CD4-positive, alpha-beta T cell (primary cell): ENCODE results near the gene PAX2. TPM values are rescaled to one million over a fixed set of nuclear protein-coding genes. Genes with fewer than 3 reads are reported as not detected.

Experiments used
- ATAC-seq: fragments of 200-7000 bp; cut with Tn5 transposase; one replicate; pipeline ENCODE4 v1.10.0; 2022; ENCODE audit warnings: mild to moderate bottlenecking; ENCODE audit not compliant: poor library complexity
- CTCF ChIA-PET: fragments of 350-600 bp; sonication (Branson Sonifier 250); formaldehyde crosslinking; loops from one replicate; lab custom pipeline; 2021; ENCODE audit warnings: antibody characterized with exemption, inconsistent platforms; lab: Charles Lee
- POLR2A ChIA-PET: fragments of 350-600 bp; sonication (Branson Sonifier 250); formaldehyde crosslinking; loops from one replicate; lab custom pipeline; 2021; ENCODE audit warnings: antibody characterized with exemption, inconsistent platforms; lab: Charles Lee
- DNase-seq, 14 experiments: peaks; one replicate each; pipeline ENCODE4 v3.0.0-alpha.2; 2013 to 2020; ENCODE audit warnings: mixed read lengths in 2 of 14
- H3K27ac ChIP-seq, 2 donors: one replicate each; pipeline versions ENCODE4 v1.5.1 to v1.7.0; 2013; ENCODE audit warnings: low read length in 2 of 2, low read depth in 1 of 2, mild to moderate bottlenecking in 1 of 2
- H3K27me3 ChIP-seq, 2 experiments: 1 replicate in 1 of 2; 2 replicates in 1 of 2; pipeline versions ENCODE4 v1.6.1 to v1.7.0; 2013; ENCODE audit warnings: low read length in 2 of 2, control low read depth in 1 of 2, mild to moderate bottlenecking in 1 of 2, moderate library complexity in 1 of 2; ENCODE audit not compliant: insufficient read depth in 2 of 2, control insufficient read depth in 1 of 2
- H3K36me3 ChIP-seq: one replicate; pipeline ENCODE4 v1.6.1; 2013; ENCODE audit warnings: low read length, control low read depth; ENCODE audit not compliant: insufficient read depth
- H3K4me1 ChIP-seq: one replicate; pipeline ENCODE4 v1.6.1; 2013; ENCODE audit warnings: low read length, control low read depth; ENCODE audit not compliant: insufficient read depth
- H3K4me3 ChIP-seq: one replicate; pipeline ENCODE4 v1.5.1; 2013; ENCODE audit warnings: mild to moderate bottlenecking, low read length, moderate library complexity
- H3K9me3 ChIP-seq, 2 experiments: 1 replicate in 1 of 2; 2 replicates in 1 of 2; pipeline versions ENCODE4 v1.6.1 to v1.7.0; 2013; ENCODE audit warnings: low read length in 2 of 2, mild to moderate bottlenecking in 2 of 2, control low read depth in 1 of 2, moderate library complexity in 1 of 2; ENCODE audit not compliant: control insufficient read depth in 1 of 2, insufficient read depth in 1 of 2
- H3K27ac Mint-ChIP-seq: one replicate; pipeline ENCODE4 v1.8.0; 2020; ENCODE audit warnings: mixed read lengths
- H3K27me3 Mint-ChIP-seq: one replicate; pipeline ENCODE4 v1.8.0; 2021; ENCODE audit warnings: mixed read lengths
- H3K36me3 Mint-ChIP-seq: one replicate; pipeline ENCODE4 v1.8.0; 2021; ENCODE audit warnings: low read depth, mixed read lengths
- H3K4me1 Mint-ChIP-seq: one replicate; pipeline ENCODE4 v1.8.0; 2021; ENCODE audit warnings: low read depth, mixed read lengths
- H3K4me3 Mint-ChIP-seq: one replicate; pipeline ENCODE4 v1.8.0; 2020; ENCODE audit warnings: mild to moderate bottlenecking, mixed read lengths
- H3K9me3 Mint-ChIP-seq: one replicate; pipeline ENCODE4 v1.8.0; 2020; ENCODE audit warnings: mixed read lengths
- intact Hi-C, 2 experiments: fragments of 100-400 bp; cut with DNase I in 1 of 2; cut with micrococcal nuclease in 1 of 2; formaldehyde crosslinking; loops; one replicate each; pipeline versions ENCODE4 v1.15.1 to v1.9.0; 2023 to 2025; cut with DNase I, micrococcal nuclease
- total RNA-seq, 174 experiments: library from RNA in 2 of 174; stranded (reverse) in 2 of 174; gene quantifications; one replicate each; pipeline ENCODE4 v1.2.3 and lab custom pipeline; 2021 to 2026
- TF ChIP-seq, protein P1 (sequence below): fragments of 200-600 bp; IDR thresholded peaks from one replicate; pipeline ENCODE4 v1.8.0; 2022; ENCODE audit warnings: antibody characterized with exemption, mild to moderate bottlenecking

The PAX2 gene
- total RNA-seq, 2 experiments from 2014 or later: not detected

DNA sequence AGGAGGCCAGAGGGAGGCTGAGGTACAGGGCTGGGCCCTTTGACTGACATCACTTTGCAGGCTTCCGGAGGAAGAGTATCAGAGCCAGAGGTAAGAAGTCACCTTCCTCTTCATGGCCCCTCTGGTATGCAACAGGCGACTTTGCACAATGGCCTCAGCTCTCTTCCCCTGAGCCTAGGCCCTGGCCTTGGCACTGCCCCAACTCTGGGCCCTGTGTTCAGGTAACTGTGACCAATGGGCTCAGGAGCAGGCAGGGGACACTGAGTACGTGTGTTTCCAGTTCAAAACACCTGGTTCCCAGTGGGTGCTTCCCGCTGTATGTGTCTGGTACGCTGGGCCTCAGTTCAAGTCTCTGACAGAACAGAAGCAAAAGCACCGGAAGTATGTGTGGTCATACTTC, 12.1 kb upstream of the PAX2 start:
- TF ChIP-seq, protein P1, sequence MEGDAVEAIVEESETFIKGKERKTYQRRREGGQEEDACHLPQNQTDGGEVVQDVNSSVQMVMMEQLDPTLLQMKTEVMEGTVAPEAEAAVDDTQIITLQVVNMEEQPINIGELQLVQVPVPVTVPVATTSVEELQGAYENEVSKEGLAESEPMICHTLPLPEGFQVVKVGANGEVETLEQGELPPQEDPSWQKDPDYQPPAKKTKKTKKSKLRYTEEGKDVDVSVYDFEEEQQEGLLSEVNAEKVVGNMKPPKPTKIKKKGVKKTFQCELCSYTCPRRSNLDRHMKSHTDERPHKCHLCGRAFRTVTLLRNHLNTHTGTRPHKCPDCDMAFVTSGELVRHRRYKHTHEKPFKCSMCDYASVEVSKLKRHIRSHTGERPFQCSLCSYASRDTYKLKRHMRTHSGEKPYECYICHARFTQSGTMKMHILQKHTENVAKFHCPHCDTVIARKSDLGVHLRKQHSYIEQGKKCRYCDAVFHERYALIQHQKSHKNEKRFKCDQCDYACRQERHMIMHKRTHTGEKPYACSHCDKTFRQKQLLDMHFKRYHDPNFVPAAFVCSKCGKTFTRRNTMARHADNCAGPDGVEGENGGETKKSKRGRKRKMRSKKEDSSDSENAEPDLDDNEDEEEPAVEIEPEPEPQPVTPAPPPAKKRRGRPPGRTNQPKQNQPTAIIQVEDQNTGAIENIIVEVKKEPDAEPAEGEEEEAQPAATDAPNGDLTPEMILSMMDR: no peak
- Histone ChIP-seq H3K4me3 (no peak overlapping the region), H3K4me1 (peaks cover 42% of the 10 kb centered on the region), H3K36me3 (no peaks in the 10 kb centered on the region), H3K9me3 (peaks cover 0 to 23% of the 10 kb centered on the region in 2 experiments), H3K27me3 (peaks cover 74 to 96% of the 10 kb centered on the region in 2 experiments), H3K27ac (no peak overlapping the region)
- peaks cover 95% of the 10 kb centered on the region for H3K27me3 Mint-ChIP-seq
- H3K4me1 Mint-ChIP-seq: peaks cover 35% of the 10 kb centered on the region
- intact Hi-C loops: no loop called here
- ATAC-seq (no peak), DNase-seq (no peak)
- ChIA-PET POLR2A (no interaction called here), CTCF (no interaction called here)
- no peak overlapping the region for H3K4me3 Mint-ChIP-seq
- no peaks in the 10 kb centered on the region for H3K36me3 Mint-ChIP-seq
- H3K9me3 Mint-ChIP-seq: no peaks in the 10 kb centered on the region
- H3K27ac Mint-ChIP-seq: no peak overlapping the region

DNA sequence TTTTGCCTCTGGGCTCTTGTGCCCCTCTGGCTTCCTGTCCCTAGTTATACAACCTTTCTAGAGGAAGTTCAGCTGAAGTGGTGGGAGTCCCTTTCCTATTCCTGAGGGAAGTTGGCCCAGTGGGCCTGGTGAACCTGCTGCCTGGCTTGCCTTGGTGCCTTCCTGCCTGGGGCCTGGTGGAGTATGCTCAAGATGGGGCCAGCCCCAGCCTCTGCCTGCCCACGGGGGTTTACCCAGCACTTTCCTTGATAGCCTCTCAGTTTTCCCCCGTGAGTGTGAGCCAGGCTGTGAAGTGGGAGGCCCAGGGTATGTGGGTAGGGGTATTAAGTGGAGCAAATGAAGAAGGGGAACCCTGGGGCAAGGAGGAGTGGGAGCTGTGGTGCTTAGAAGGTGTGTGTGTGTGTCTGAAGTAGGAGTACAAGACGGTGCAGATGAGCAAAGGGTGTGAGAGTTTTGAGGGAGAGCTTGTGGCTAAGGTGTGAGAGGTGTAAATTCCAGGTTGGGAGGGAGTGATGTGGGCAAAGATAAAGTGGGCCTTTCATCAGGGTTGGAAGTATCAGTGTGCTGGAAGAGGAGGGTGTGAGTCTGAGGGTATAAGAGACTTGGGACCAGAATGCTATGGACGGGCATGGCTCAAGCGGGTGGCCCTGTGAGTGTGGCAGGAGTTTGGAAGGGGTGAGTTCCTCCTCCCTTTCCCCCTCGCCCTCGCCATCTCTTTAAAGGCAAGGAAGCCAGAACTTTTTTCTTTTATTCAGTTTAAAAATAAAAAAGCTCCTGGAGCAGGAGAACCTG, 10.9 kb upstream of the PAX2 start:
- ATAC-seq: no peak
- intact Hi-C loops: no loop called here
- H3K4me3 Mint-ChIP-seq: no peak overlapping the region
- H3K36me3 Mint-ChIP-seq: no peaks in the 10 kb centered on the region
- TF ChIP-seq, protein P1: no peak
- POLR2A ChIA-PET: no interaction called here
- no peak overlapping the region for H3K4me3 ChIP-seq
- no peaks in the 10 kb centered on the region for H3K9me3 Mint-ChIP-seq
- H3K27me3 Mint-ChIP-seq: peaks cover 93% of the 10 kb centered on the region
- no peaks in the 10 kb centered on the region for H3K36me3 ChIP-seq
- peaks cover 75 to 96% of the 10 kb centered on the region in 2 experiments for H3K27me3 ChIP-seq
- H3K4me1 ChIP-seq: peaks cover 38% of the 10 kb centered on the region
- no peak overlapping the region for H3K27ac Mint-ChIP-seq
- H3K27ac ChIP-seq: no peak overlapping the region
- peaks cover 36% of the 10 kb centered on the region for H3K4me1 Mint-ChIP-seq
- peaks cover 0 to 25% of the 10 kb centered on the region in 2 experiments for H3K9me3 ChIP-seq
- CTCF ChIA-PET: no interaction called here
- DNase-seq: no peak

DNA sequence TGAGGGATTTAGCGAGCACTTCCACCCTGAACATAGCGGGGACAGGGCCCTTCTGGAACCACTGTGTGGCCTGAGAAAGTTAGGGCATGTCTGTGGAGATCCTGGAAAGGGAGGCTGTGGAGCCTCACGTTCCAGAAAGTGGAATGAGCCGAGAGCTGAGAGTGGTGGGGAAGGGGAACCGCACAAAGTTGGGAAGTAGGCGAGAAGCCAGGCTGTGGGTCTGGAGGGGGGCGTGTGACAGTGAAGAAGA, 10.4 kb upstream of the PAX2 start:
- H3K36me3 ChIP-seq: no peaks in the 10 kb centered on the region
- no peak overlapping the region for H3K27ac ChIP-seq
- ATAC-seq (no peak), DNase-seq (no peak)
- peaks cover 93% of the 10 kb centered on the region for H3K27me3 Mint-ChIP-seq
- H3K27ac Mint-ChIP-seq: no peak overlapping the region
- TF ChIP-seq, protein P1: no peak
- H3K9me3 Mint-ChIP-seq: no peaks in the 10 kb centered on the region
- POLR2A ChIA-PET: no interaction called here
- intact Hi-C loops: no loop called here
- H3K9me3 ChIP-seq: peaks cover 0 to 29% of the 10 kb centered on the region in 2 experiments
- H3K4me1 Mint-ChIP-seq: peaks cover 36% of the 10 kb centered on the region
- H3K4me3 ChIP-seq: no peak overlapping the region
- peaks cover 77 to 96% of the 10 kb centered on the region in 2 experiments for H3K27me3 ChIP-seq
- CTCF ChIA-PET: no interaction called here
- no peak overlapping the region for H3K4me3 Mint-ChIP-seq
- no peaks in the 10 kb centered on the region for H3K36me3 Mint-ChIP-seq
- peaks cover 33% of the 10 kb centered on the region for H3K4me1 ChIP-seq
